ENCODE measurements around the gene MYO7B. TPM values are rescaled to one million over a fixed set of nuclear protein-coding genes. Genes with fewer than 3 reads are reported as not detected.

The MYO7B gene
- total RNA-seq, 1 experiment from 2014 or later, result 0.05 TPM

GRCh38 chr2:127626917-127627739 is 91.6 kb downstream of the MYO7B start:
- CTCF ChIA-PET, result no interaction called here
- H3K27ac Mint-ChIP-seq (ENCODE audit: unreplicated experiment), result no peak overlapping the region
- no peaks in the 10 kb centered on the region for H3K4me1 Mint-ChIP-seq (ENCODE audit: low read depth, unreplicated experiment)
- BruUV-seq (replicated peaks), result no TSS peak
- no peak for DNase-seq
- H3K9me3 Mint-ChIP-seq (ENCODE audit: low read depth, unreplicated experiment), result no peaks in the 10 kb centered on the region
- no peaks in the 10 kb centered on the region for H3K36me3 Mint-ChIP-seq (ENCODE audit: insufficient read depth, unreplicated experiment)
- intact Hi-C loops (cut with micrococcal nuclease; ENCODE audit: unreplicated experiment), result no loop called here
- H3K27me3 Mint-ChIP-seq (ENCODE audit: unreplicated experiment), result peaks cover 14% of the 10 kb centered on the region
- H3K4me3 Mint-ChIP-seq (ENCODE audit: low read depth, unreplicated experiment), result no peak overlapping the region
- no peak for TF ChIP-seq CTCF (IDR thresholded peaks at IDR 0.05; ENCODE audit: unreplicated experiment)

DNA sequence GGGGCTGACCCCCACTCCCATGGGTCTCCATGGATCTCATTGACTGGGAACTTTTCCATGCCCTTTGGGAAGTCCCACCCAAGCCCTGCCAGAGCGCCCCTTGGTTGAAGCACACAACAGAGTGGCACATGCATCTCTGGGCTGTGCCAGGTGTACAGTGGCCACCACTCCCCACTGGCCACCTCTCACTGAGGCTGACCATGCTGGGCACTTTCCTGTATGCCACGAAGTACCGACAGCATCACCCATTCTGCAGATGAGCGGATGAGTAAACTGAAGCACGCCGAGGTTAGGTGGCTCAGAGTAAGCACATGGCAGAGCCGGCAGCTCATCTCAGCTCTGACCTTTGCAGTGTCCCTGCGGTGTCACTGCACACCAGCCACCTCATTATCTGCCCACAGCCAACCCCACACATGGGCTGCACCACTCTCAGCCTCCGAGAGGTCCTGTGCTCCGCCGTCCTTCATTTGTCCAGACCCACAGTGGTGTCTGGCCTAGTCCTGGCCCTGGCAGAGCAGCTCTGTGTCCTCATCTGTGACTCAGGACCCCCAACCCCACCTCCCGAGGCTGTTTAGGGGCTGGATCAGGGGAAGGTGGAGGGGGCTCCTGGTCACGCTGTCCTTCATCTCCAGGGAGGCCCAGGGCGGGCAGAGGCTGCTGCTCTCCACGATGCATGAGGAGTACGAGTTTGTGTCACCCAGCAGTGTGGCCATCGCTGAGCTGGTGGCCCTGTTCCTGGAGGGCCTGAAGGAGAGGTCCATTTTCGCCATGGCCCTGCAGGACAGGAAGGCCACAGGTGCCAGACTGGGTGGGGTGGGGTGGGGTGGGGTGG is 92.5 kb downstream of the MYO7B start:
- no peak for TF ChIP-seq CTCF (IDR thresholded peaks at IDR 0.05; ENCODE audit: unreplicated experiment)
- H3K36me3 Mint-ChIP-seq (ENCODE audit: insufficient read depth, unreplicated experiment), result no peaks in the 10 kb centered on the region
- no peak for DNase-seq
- no peaks in the 10 kb centered on the region for H3K4me1 Mint-ChIP-seq (ENCODE audit: low read depth, unreplicated experiment)
- BruUV-seq (replicated peaks), result no TSS peak
- peaks cover 13% of the 10 kb centered on the region for H3K27me3 Mint-ChIP-seq (ENCODE audit: unreplicated experiment)
- no peak overlapping the region for H3K4me3 Mint-ChIP-seq (ENCODE audit: low read depth, unreplicated experiment)
- intact Hi-C loops (cut with micrococcal nuclease; ENCODE audit: unreplicated experiment), result no loop called here
- no peaks in the 10 kb centered on the region for H3K9me3 Mint-ChIP-seq (ENCODE audit: low read depth, unreplicated experiment)
- H3K27ac Mint-ChIP-seq (ENCODE audit: unreplicated experiment), result no peak overlapping the region
- CTCF ChIA-PET, result no interaction called here

DNA sequence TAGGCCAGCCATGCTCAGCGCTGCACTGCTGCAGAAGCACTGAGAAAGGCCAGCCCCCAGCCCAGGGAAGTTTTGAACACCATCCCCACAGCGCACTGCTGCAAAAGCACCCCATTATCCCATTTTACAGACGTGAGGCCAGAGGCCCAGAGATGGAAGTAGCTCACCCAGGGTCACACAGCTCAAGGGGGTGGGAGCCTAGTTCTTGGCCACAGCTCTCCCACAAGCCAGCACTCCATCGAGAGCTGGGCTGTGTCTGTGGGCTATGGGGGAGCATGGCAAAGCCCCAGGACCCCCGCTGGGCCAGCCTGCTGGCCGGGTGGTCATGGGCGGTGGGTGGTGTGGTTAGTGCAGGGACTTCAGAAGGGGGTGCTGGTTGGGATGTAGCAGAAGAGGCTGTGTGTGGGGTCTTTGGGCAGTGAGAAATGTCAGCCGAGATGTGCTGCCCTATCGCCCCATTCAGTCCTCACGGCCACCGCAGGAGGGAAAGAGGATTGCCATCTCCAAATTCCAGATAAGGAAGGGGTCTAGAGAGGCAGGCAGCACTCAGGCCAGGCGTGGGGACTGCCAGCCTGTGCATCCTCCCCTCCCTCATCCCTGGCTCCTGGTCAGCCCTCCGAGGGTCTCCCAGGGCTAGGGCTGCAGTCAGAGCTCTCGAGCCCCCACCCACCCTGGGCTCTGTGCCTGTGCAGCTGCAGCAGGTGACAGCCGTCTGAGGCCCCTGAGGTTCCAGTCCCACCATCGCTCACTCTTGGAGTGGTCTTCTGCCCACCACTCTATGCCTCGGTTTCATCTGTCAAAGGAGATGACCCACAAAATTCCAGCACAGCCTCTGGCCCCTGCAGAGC is 93.5 kb downstream of the MYO7B start:
- Mint-ChIP-seq H3K4me3 (ENCODE audit: low read depth, unreplicated experiment) (no peak overlapping the region), H3K27me3 (ENCODE audit: unreplicated experiment) (peaks cover 13% of the 10 kb centered on the region), H3K4me1 (ENCODE audit: low read depth, unreplicated experiment) (no peaks in the 10 kb centered on the region), H3K36me3 (ENCODE audit: insufficient read depth, unreplicated experiment) (no peaks in the 10 kb centered on the region), H3K27ac (ENCODE audit: unreplicated experiment) (no peak overlapping the region), H3K9me3 (ENCODE audit: low read depth, unreplicated experiment) (no peaks in the 10 kb centered on the region)
- CTCF ChIA-PET, result no interaction called here
- intact Hi-C loops (cut with micrococcal nuclease; ENCODE audit: unreplicated experiment), result no loop called here
- TF ChIP-seq CTCF (IDR thresholded peaks at IDR 0.05; ENCODE audit: unreplicated experiment), result no peak
- DNase-seq, result no peak
- BruUV-seq (replicated peaks), result no TSS peak

DNA sequence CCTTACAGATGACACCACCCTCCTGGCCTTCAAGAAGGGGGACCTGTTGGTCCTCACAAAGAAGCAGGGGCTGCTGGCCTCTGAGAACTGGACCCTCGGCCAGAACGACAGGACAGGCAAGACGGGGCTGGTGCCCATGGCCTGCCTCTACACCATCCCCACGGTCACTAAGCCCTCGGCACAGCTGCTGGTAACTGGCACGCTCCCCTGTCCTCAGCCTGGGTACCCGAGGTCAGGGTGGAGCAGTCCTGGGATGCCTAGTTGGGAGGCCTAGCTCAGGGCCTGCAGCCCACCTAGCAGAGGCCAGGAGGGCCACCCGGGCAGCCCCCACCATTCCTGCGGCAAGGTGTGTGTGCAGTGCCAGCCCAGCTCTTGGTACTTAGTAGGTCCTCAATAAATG is 94.2 kb downstream of the MYO7B start:
- no TSS peak for BruUV-seq (replicated peaks)
- Mint-ChIP-seq H3K4me3 (ENCODE audit: low read depth, unreplicated experiment) (no peak overlapping the region), H3K27ac (ENCODE audit: unreplicated experiment) (no peak overlapping the region), H3K4me1 (ENCODE audit: low read depth, unreplicated experiment) (no peaks in the 10 kb centered on the region), H3K9me3 (ENCODE audit: low read depth, unreplicated experiment) (no peaks in the 10 kb centered on the region), H3K36me3 (ENCODE audit: insufficient read depth, unreplicated experiment) (no peaks in the 10 kb centered on the region), H3K27me3 (ENCODE audit: unreplicated experiment) (peaks cover 13% of the 10 kb centered on the region)
- CTCF ChIA-PET, result no interaction called here
- intact Hi-C loops (cut with micrococcal nuclease; ENCODE audit: unreplicated experiment), result no loop called here
- no peak for DNase-seq
- no peak for TF ChIP-seq CTCF (IDR thresholded peaks at IDR 0.05; ENCODE audit: unreplicated experiment)

Measured in Calu3 (cell line).